B cell (primary cell): ENCODE results near the gene ALG9. TPM values are rescaled to one million over a fixed set of nuclear protein-coding genes. Genes with fewer than 3 reads are reported as not detected.

Experiments
- ATAC-seq: fragments of 200-7000 bp; cut with Tn5 transposase; one replicate; pipeline ENCODE4 v1.10.0; 2021; ENCODE audit warnings: low read depth, mild to moderate bottlenecking, moderate number of reproducible peaks, moderate library complexity
- CTCF ChIA-PET: fragments of 350-600 bp; sonication (Branson Sonifier 250); formaldehyde crosslinking; loops from one replicate; lab custom pipeline; 2021; ENCODE audit warnings: antibody characterized with exemption, inconsistent platforms; lab: Charles Lee
- POLR2A ChIA-PET: fragments of 350-600 bp; sonication (Branson Sonifier 250); formaldehyde crosslinking; loops from one replicate; lab custom pipeline; 2021; ENCODE audit warnings: antibody characterized with exemption; lab: Charles Lee
- DNase-seq: peaks from one replicate; pipeline ENCODE4 v3.0.0; 2013
- H2AFZ ChIP-seq: 2 replicates; pipeline ENCODE4 v1.6.1; 2012; ENCODE audit warnings: mild to moderate bottlenecking, low read depth, low read length; ENCODE audit not compliant: insufficient read depth, poor library complexity, severe bottlenecking
- H3K27ac ChIP-seq, 2 donors: 1 replicate in 1 of 2; 2 replicates in 1 of 2; pipeline ENCODE4 v1.5.1; 2012 to 2013; ENCODE audit warnings: low read length in 2 of 2, mild to moderate bottlenecking in 2 of 2, moderate library complexity in 1 of 2
- H3K27me3 ChIP-seq, 4 experiments: fragments of 200-600 bp in 1 of 4; sonication (generic) in 1 of 4; replicated peaks in 1 of 4; 1 replicate in 2 of 4; 2 replicates in 2 of 4; pipeline versions ENCODE4 v1.6.1 to v1.7.0; 2013 to 2016; ENCODE audit warnings: low read length in 3 of 4, mild to moderate bottlenecking in 2 of 4, mixed read lengths in 1 of 4, moderate library complexity in 1 of 4; ENCODE audit not compliant: insufficient read depth in 4 of 4, control insufficient read depth in 3 of 4; ENCODE audit errors: control extremely low read depth in 1 of 4
- H3K36me3 ChIP-seq, 2 experiments: replicated peaks in 1 of 2; 1 replicate in 1 of 2; 2 replicates in 1 of 2; pipeline versions ENCODE4 v1.6.1 to v1.7.1; 2013; ENCODE audit warnings: low read length in 1 of 2; ENCODE audit not compliant: insufficient read depth in 2 of 2, control insufficient read depth in 1 of 2; ENCODE audit errors: control extremely low read depth in 1 of 2, extremely low read depth in 1 of 2
- H3K4me1 ChIP-seq, 2 donors: fragments of 200-600 bp in 1 of 2; sonication (generic) in 1 of 2; 1 replicate in 1 of 2; 2 replicates in 1 of 2; pipeline versions ENCODE4 v1.5.1 to v1.6.1; 2013 to 2017; ENCODE audit warnings: low read length in 2 of 2; ENCODE audit not compliant: control insufficient read depth in 2 of 2, insufficient read depth in 2 of 2
- H3K4me2 ChIP-seq: replicated peaks from 2 replicates; pipeline ENCODE3; 2012; ENCODE audit warnings: mild to moderate bottlenecking, low read depth, low read length; ENCODE audit not compliant: poor library complexity, severe bottlenecking
- H3K4me3 ChIP-seq, 5 experiments: fragments of 200-600 bp in 1 of 5; sonication (generic) in 1 of 5; 1 replicate in 3 of 5; 2 replicates in 2 of 5; pipeline versions ENCODE4 v1.5.1 to v1.7.0; 2011 to 2016; ENCODE audit warnings: low read length in 4 of 5, mild to moderate bottlenecking in 4 of 5, low read depth in 2 of 5, control low read depth in 1 of 5, moderate library complexity in 1 of 5; ENCODE audit not compliant: insufficient read depth in 1 of 5; ENCODE audit errors: control extremely low read depth in 1 of 5, extremely low read depth in 1 of 5
- H3K79me2 ChIP-seq: fragments of 200-600 bp; sonication (generic); one replicate; pipeline ENCODE4 v1.6.0; 2016; ENCODE audit warnings: low read length; ENCODE audit not compliant: control insufficient read depth, insufficient read depth
- H3K9ac ChIP-seq: fragments of 200-600 bp; sonication (generic); 2 replicates; pipeline ENCODE4 v1.6.1; 2017; ENCODE audit warnings: mild to moderate bottlenecking, low read length, moderate library complexity
- H3K9me3 ChIP-seq, 3 donors: one replicate each; pipeline versions ENCODE4 v1.6.1 to v1.7.1; 2013; ENCODE audit warnings: low read length in 2 of 3; ENCODE audit not compliant: control insufficient read depth in 2 of 3, insufficient read depth in 1 of 3; ENCODE audit errors: control extremely low read depth in 1 of 3
- H4K20me1 ChIP-seq: 2 replicates; pipeline ENCODE4 v1.6.0; 2012; ENCODE audit warnings: mild to moderate bottlenecking, low read length; ENCODE audit not compliant: insufficient read depth, control insufficient read depth, poor library complexity, severe bottlenecking
- H3K27ac Mint-ChIP-seq: one replicate; pipeline ENCODE4 v1.8.0; 2021; ENCODE audit warnings: mixed read lengths
- H3K27me3 Mint-ChIP-seq: one replicate; pipeline ENCODE4 v1.8.0; 2021; ENCODE audit warnings: mixed read lengths
- H3K4me1 Mint-ChIP-seq: one replicate; pipeline ENCODE4 v1.8.0; 2021; ENCODE audit warnings: mixed read lengths
- H3K4me3 Mint-ChIP-seq: one replicate; pipeline ENCODE4 v1.8.0; 2021; ENCODE audit warnings: mixed read lengths
- H3K9me3 Mint-ChIP-seq: one replicate; pipeline ENCODE4 v1.8.0; 2022; ENCODE audit warnings: mixed read lengths; ENCODE audit not compliant: insufficient read depth
- CTCF ChIP-seq: fragments of 200-600 bp; IDR thresholded peaks from one replicate; pipeline ENCODE4 v1.8.0; 2022; ENCODE audit warnings: antibody characterized with exemption, mild to moderate bottlenecking
- EZH2 ChIP-seq: IDR thresholded peaks from 2 replicates; pipeline ENCODE4 v1.6.1; 2012; ENCODE audit warnings: borderline replicate concordance, low read depth, mild to moderate bottlenecking, moderate library complexity, low read length; ENCODE audit not compliant: insufficient read depth, poor library complexity, severe bottlenecking
- whole genome bisulfite sequencing: methylation state at CpG from one replicate; pipeline ENCODE4 v1.1.5; 2013; ENCODE audit warnings: missing lambda C conversion rate; ENCODE audit not compliant: insufficient coverage; 5-methylcytosine and 5-hydroxymethylcytosine counted together
- intact Hi-C: fragments of 100-400 bp; cut with micrococcal nuclease; formaldehyde crosslinking; loops from one replicate; pipeline ENCODE4 v1.10.0; 2022
- polyA plus RNA-seq: library from polyadenylated mRNA; depleted of rRNA; stranded (reverse); fragments of >200 nt; gene quantifications from 2 replicates; pipeline ENCODE4 v1.2.3, GENCODE V29; 2012
- total RNA-seq, 2 donors: library from RNA; stranded (reverse); fragments of 120-200 nt in 1 of 2; gene quantifications; 1 replicate in 1 of 2; 2 replicates in 1 of 2; pipeline versions ENCODE4 v1.2.3 to v1.2.4, GENCODE V29; 2013 to 2022

The ALG9 gene
- total and polyA plus RNA-seq, 2 donors (not counting 1 experiment from before 2014, with no cell fraction given) = 21.2 to 29.9 TPM

DNA sequence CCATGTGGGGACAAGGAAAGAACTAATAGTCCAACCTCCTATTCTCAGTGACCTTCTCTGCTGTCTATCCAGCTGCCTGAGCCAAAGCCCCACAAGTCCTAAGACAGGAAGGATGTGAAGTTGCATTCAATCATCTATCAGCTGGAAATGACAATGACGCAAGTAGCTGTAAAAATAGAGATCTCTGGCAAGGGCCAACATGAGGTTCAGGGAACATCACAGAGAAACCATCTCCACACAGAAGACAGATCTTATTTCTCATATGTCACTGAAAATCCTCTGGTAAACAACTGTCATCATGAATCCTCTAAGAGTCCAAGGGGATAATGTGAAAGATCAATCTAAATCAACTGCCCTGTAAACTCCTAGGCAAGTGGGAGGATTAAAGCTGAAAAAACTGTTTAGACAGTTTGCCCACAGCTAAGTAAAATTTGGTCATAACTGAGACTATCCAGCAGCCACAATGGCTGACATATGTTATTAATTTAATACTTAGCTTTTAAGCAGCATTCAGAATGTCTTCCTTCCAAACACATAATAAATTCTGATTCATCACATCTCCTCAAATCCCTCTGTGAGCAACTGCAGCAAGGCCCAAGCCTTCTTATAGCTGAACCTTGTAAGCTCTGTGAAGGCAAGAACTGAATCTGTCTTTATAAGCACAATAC is 52.1 kb downstream of the ALG9 start:
- ChIA-PET POLR2A (no interaction called here), CTCF (no interaction called here)
- Histone ChIP-seq H2AFZ (no peak overlapping the region), H3K27ac (no peak overlapping the region), H3K9me3 (no peaks in the 10 kb centered on the region), H3K4me3 (no peak overlapping the region), H3K27me3 (no peaks in the 10 kb centered on the region), H3K4me2 (no peak overlapping the region), H3K9ac (no peak overlapping the region), H3K79me2 (no peaks in the 10 kb centered on the region), H3K36me3 (peaks cover 2 to 4% of the 10 kb centered on the region in 2 experiments), H3K4me1 (no peaks in the 10 kb centered on the region), H4K20me1 (no peaks in the 10 kb centered on the region)
- Mint-ChIP-seq H3K27me3 (no peaks in the 10 kb centered on the region), H3K4me3 (no peak overlapping the region), H3K4me1 (no peaks in the 10 kb centered on the region), H3K9me3 (no peaks in the 10 kb centered on the region), H3K27ac (no peak overlapping the region)
- DNase-seq (no peak), ATAC-seq (no peak)
- intact Hi-C loops = no loop called here
- TF ChIP-seq EZH2 = no peak
- TF ChIP-seq CTCF = no peak
- no CpG with 5 or more reads among the region's 1 CpG for WGBS

DNA sequence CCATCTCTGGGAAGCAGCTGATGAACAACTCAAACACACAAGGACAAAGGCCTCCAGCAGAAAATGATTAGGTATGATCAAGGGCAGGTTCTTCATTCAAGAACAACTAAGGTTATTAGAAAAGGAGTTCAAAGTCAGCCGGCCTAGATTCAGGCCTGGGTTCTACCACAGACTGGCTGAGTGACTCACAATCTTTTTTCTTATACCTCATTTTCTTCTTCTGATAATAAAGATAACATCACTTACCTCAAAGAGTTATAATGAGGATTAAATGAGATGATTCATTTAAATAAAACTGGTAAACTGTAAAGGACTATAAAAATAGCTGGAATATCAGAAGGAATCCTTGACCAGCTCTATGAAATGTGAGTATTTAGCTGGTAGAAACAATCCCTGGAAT is 55.9 kb downstream of the ALG9 start:
- H3K27me3 Mint-ChIP-seq = no peaks in the 10 kb centered on the region
- H3K4me3 Mint-ChIP-seq = no peak overlapping the region
- H3K4me2 ChIP-seq = no peak overlapping the region
- no peaks in the 10 kb centered on the region for H3K27me3 ChIP-seq
- H3K9me3 Mint-ChIP-seq = no peaks in the 10 kb centered on the region
- H3K4me3 ChIP-seq = no peak overlapping the region
- no peaks in the 10 kb centered on the region for H3K79me2 ChIP-seq
- no peak for DNase-seq
- ChIA-PET POLR2A (no interaction called here), CTCF (interaction anchor here (1.0 kb wide), 1 partner anchor 13 kb away, joined by 4 read pairs; no protein-coding TSS in a partner anchor)
- no peaks in the 10 kb centered on the region for H3K4me1 ChIP-seq
- no peak overlapping the region for H3K27ac ChIP-seq
- H4K20me1 ChIP-seq = no peaks in the 10 kb centered on the region
- TF ChIP-seq EZH2 = no peak
- no peak for TF ChIP-seq CTCF
- H3K36me3 ChIP-seq = peaks cover 3 to 4% of the 10 kb centered on the region in 2 experiments
- no peak overlapping the region for H3K27ac Mint-ChIP-seq
- intact Hi-C loops = no loop called here
- WGBS = no CpG with 5 or more reads among the region's 1 CpG
- H2AFZ ChIP-seq = no peak overlapping the region
- ATAC-seq = no peak
- no peaks in the 10 kb centered on the region for H3K9me3 ChIP-seq
- H3K4me1 Mint-ChIP-seq = no peaks in the 10 kb centered on the region
- H3K9ac ChIP-seq = no peak overlapping the region
